Panc1 (cell line): ENCODE results near the gene CCDC12. TPM values are rescaled to one million over a fixed set of nuclear protein-coding genes. Genes with fewer than 3 reads are reported as not detected.

Experiments
- ATAC-seq: fragments of 200-7000 bp; cut with Tn5 transposase; 2 replicates; pipeline ENCODE4 v1.9.1; 2020; ENCODE audit warnings: mild to moderate bottlenecking, moderate library complexity
- BruUV-seq: library from RNA; stranded (reverse); fragments of 400-500 nt; replicated peaks from 2 replicates; lab custom pipeline; 2021; lab: Mats Ljungman, UMichigan
- CTCF ChIA-PET: fragments of 300-600 bp; sonication (Branson Sonifier 250); formaldehyde crosslinking; loops from one replicate; lab custom pipeline; 2022; ENCODE audit warnings: antibody characterized with exemption; lab: Charles Lee
- POLR2A ChIA-PET: fragments of 300-600 bp; sonication (Branson Sonifier 250); formaldehyde crosslinking; loops from one replicate; lab custom pipeline; 2022; ENCODE audit warnings: antibody characterized with exemption; lab: Charles Lee
- DNase-seq: peaks from one replicate; pipeline ENCODE4 v3.0.0-alpha.2; 2010; ENCODE audit warnings: low read depth, low spot score
- H3K27ac ChIP-seq: 2 replicates; pipeline ENCODE4 v1.5.1; 2011; ENCODE audit warnings: mild to moderate bottlenecking, low read length, inconsistent platforms
- H3K27me3 ChIP-seq: fragments of 200-500 bp; sonication (Bioruptor generic); 2 replicates; pipeline ENCODE4 v1.6.0; 2014; ENCODE audit warnings: low read length, inconsistent platforms; ENCODE audit not compliant: control insufficient read depth, insufficient read depth
- H3K36me3 ChIP-seq: fragments of 200-500 bp; sonication (Bioruptor generic); 2 replicates; pipeline ENCODE4 v1.5.1; 2014; ENCODE audit warnings: inconsistent platforms, mild to moderate bottlenecking, low read length, moderate library complexity; ENCODE audit not compliant: control insufficient read depth, insufficient read depth
- H3K4me1 ChIP-seq: 2 replicates; pipeline ENCODE4 v1.5.1; 2011; ENCODE audit warnings: inconsistent platforms, mild to moderate bottlenecking, low read length, moderate library complexity; ENCODE audit not compliant: control insufficient read depth, insufficient read depth
- H3K4me3 ChIP-seq, 2 experiments: 2 replicates each; pipeline ENCODE4 v1.5.1; 2011 to 2012; ENCODE audit warnings: low read depth in 2 of 2, low read length in 2 of 2, mild to moderate bottlenecking in 2 of 2, inconsistent platforms in 1 of 2, moderate library complexity in 1 of 2
- H3K9me3 ChIP-seq: fragments of 200-500 bp; sonication (Bioruptor generic); 2 replicates; pipeline ENCODE4 v1.5.1; 2014; ENCODE audit warnings: low read depth, mild to moderate bottlenecking, inconsistent platforms, low read length, moderate library complexity; ENCODE audit not compliant: control insufficient read depth, insufficient read depth
- CTCF ChIP-seq: fragments of 450-650 bp; IDR thresholded peaks from 2 replicates; pipeline ENCODE4 v1.5.1; 2017; ENCODE audit warnings: mild to moderate bottlenecking
- POLR2AphosphoS5 ChIP-seq: IDR thresholded peaks from 2 replicates; pipeline ENCODE4 v1.6.1; 2012; ENCODE audit warnings: mild to moderate bottlenecking, low read depth, low read length, moderate library complexity
- REST ChIP-seq, 2 experiments: IDR thresholded peaks; 2 replicates each; pipeline ENCODE4 v1.6.1; 2011 to 2012; ENCODE audit warnings: low read depth in 2 of 2, control low read depth in 1 of 2, low read length in 1 of 2, mild to moderate bottlenecking in 1 of 2, moderate library complexity in 1 of 2; ENCODE audit not compliant: insufficient read depth in 1 of 2
- SIN3A ChIP-seq: IDR thresholded peaks from 2 replicates; pipeline ENCODE4 v1.6.1; 2012; ENCODE audit warnings: low read depth, mild to moderate bottlenecking, low read length, moderate library complexity, borderline replicate concordance; ENCODE audit not compliant: insufficient read depth
- TCF7L2 ChIP-seq: IDR thresholded peaks from 2 replicates; pipeline ENCODE4 v1.6.1; 2011; ENCODE audit warnings: mild to moderate bottlenecking, low read depth, low read length, inconsistent platforms
- in situ Hi-C: cut with HindIII; loops from 2 replicates; pipeline ENCODE4 v1.10.0; 2016; ENCODE audit warnings: low sequenced_read_pairs, low pct_unique_long_range_greater_than_20kb
- intact Hi-C: fragments of 100-400 bp; cut with micrococcal nuclease; formaldehyde crosslinking; loops from one replicate; pipeline ENCODE4 v1.10.0; 2022; ENCODE audit not compliant: unreplicated experiment
- total RNA-seq: library from RNA; stranded (reverse); gene quantifications from one replicate; pipeline ENCODE4 v1.2.1, GENCODE V29; 2021; ENCODE audit not compliant: unreplicated experiment

Gene CCDC12
- total RNA-seq, 1 experiment from 2014 or later: 35.5 TPM

GRCh38 chr3:46893146-46893748 is 83.3 kb downstream of the CCDC12 start:
- ATAC-seq (0 out of 2 replicates have a peak, but pooled peaks have one; percentile 7), DNase-seq (no peak)
- peaks cover 3% of the 10 kb centered on the region; the same call in 1 of the 2 replicates for H3K4me1 ChIP-seq
- in situ Hi-C loops (no loop called here), intact Hi-C loops (no loop called here)
- no TSS peak for BruUV-seq
- no peak overlapping the region for H3K4me3 ChIP-seq
- H3K36me3 ChIP-seq: no peaks in the 10 kb centered on the region
- H3K27me3 ChIP-seq: no peaks in the 10 kb centered on the region
- ChIA-PET CTCF (no interaction called here), POLR2A (no interaction called here)
- TF ChIP-seq CTCF (no peak), TCF7L2 (no peak), REST (IDR thresholded peaks at IDR 0.05; ENCODE audit: insufficient read depth in 1 of 2, low read depth in 2 of 2, low read length in 1 of 2) (no peak), SIN3A (no peak), POLR2AphosphoS5 (no peak)
- H3K27ac ChIP-seq: no peak overlapping the region
- no peaks in the 10 kb centered on the region for H3K9me3 ChIP-seq

DNA sequence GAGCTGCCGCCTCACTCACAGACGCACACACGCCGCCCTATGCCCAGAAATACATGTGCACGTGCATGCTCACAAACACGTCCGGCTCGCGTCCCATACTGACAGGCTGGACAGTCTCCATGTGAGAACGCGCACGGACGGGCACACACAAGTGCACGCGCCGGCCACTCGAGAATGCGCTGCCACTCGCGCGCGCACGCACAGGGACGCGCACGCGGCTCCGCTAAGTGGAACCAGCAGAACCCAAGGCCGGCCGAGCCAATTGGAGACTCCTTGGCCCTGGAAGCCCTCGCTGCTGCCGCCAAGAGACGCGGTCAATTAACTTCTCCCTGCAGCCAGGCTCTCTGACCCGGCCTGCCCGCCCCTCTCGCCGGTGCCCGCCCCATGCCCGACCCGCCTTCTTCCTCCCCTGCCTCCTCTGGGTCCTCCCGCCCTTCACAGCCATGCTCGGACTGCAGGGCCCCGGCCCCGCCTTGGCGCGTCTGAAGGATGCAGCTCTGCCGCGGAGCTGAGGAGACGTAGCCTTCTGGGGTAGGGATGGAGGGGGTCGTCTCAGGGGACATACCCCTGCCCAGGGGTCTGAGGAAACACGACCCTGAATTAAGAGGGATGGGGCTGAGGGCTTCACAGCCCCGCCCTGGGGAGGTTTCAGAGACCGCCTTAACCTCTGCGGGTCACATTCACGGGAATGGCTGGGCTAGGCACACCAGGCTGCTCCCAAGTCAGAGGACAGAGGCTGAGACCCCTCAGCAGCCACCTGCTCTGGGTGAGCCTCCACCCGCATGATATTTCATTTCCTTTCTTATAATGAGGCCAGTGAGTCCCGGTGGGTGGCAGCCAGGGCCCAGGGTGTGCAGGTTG is 84.0 kb downstream of the CCDC12 start:
- ATAC-seq (peak; percentile 90), DNase-seq (no peak)
- H3K4me1 ChIP-seq: peaks cover 3% of the 10 kb centered on the region; the same call in 1 of the 2 replicates
- H3K4me3 ChIP-seq: peak overlapping the region; percentile 31 to 41
- no TSS peak for BruUV-seq
- CTCF ChIA-PET: no interaction called here
- H3K9me3 ChIP-seq: no peaks in the 10 kb centered on the region
- H3K27ac ChIP-seq: no peak overlapping the region
- POLR2A ChIA-PET: no interaction called here
- H3K36me3 ChIP-seq: no peaks in the 10 kb centered on the region
- H3K27me3 ChIP-seq: no peaks in the 10 kb centered on the region
- in situ Hi-C loops (no loop called here), intact Hi-C loops (no loop called here)
- TF ChIP-seq REST (IDR thresholded peaks at IDR 0.05; ENCODE audit: insufficient read depth in 1 of 2, low read depth in 2 of 2, low read length in 1 of 2) (no peak), TCF7L2 (no peak), CTCF (no peak), POLR2AphosphoS5 (no peak), SIN3A (no peak)
